B cell (primary cell): ENCODE measurements around the gene MDFI. TPM values are rescaled to one million over a fixed set of nuclear protein-coding genes. Genes with fewer than 3 reads are reported as not detected.

ENCODE experiments used
- ATAC-seq: fragments of 200-7000 bp; cut with Tn5 transposase; one replicate; pipeline ENCODE4 v1.10.0; 2021; ENCODE audit warnings: low read depth, mild to moderate bottlenecking, moderate number of reproducible peaks, moderate library complexity
- CTCF ChIA-PET: fragments of 350-600 bp; sonication (Branson Sonifier 250); formaldehyde crosslinking; loops from one replicate; lab custom pipeline; 2021; ENCODE audit warnings: antibody characterized with exemption, inconsistent platforms; lab: Charles Lee
- POLR2A ChIA-PET: fragments of 350-600 bp; sonication (Branson Sonifier 250); formaldehyde crosslinking; loops from one replicate; lab custom pipeline; 2021; ENCODE audit warnings: antibody characterized with exemption; lab: Charles Lee
- DNase-seq: peaks from one replicate; pipeline ENCODE4 v3.0.0; 2013
- H2AFZ ChIP-seq: 2 replicates; pipeline ENCODE4 v1.6.1; 2012; ENCODE audit warnings: mild to moderate bottlenecking, low read depth, low read length; ENCODE audit not compliant: insufficient read depth, poor library complexity, severe bottlenecking
- H3K27ac ChIP-seq, 2 donors: 1 replicate in 1 of 2; 2 replicates in 1 of 2; pipeline ENCODE4 v1.5.1; 2012 to 2013; ENCODE audit warnings: low read length in 2 of 2, mild to moderate bottlenecking in 2 of 2, moderate library complexity in 1 of 2
- H3K27me3 ChIP-seq, 4 experiments: fragments of 200-600 bp in 1 of 4; sonication (generic) in 1 of 4; replicated peaks in 1 of 4; 1 replicate in 2 of 4; 2 replicates in 2 of 4; pipeline versions ENCODE4 v1.6.1 to v1.7.0; 2013 to 2016; ENCODE audit warnings: low read length in 3 of 4, mild to moderate bottlenecking in 2 of 4, mixed read lengths in 1 of 4, moderate library complexity in 1 of 4; ENCODE audit not compliant: insufficient read depth in 4 of 4, control insufficient read depth in 3 of 4; ENCODE audit errors: control extremely low read depth in 1 of 4
- H3K36me3 ChIP-seq, 2 experiments: replicated peaks in 1 of 2; 1 replicate in 1 of 2; 2 replicates in 1 of 2; pipeline versions ENCODE4 v1.6.1 to v1.7.1; 2013; ENCODE audit warnings: low read length in 1 of 2; ENCODE audit not compliant: insufficient read depth in 2 of 2, control insufficient read depth in 1 of 2; ENCODE audit errors: control extremely low read depth in 1 of 2, extremely low read depth in 1 of 2
- H3K4me1 ChIP-seq, 2 donors: fragments of 200-600 bp in 1 of 2; sonication (generic) in 1 of 2; 1 replicate in 1 of 2; 2 replicates in 1 of 2; pipeline versions ENCODE4 v1.5.1 to v1.6.1; 2013 to 2017; ENCODE audit warnings: low read length in 2 of 2; ENCODE audit not compliant: control insufficient read depth in 2 of 2, insufficient read depth in 2 of 2
- H3K4me2 ChIP-seq: replicated peaks from 2 replicates; pipeline ENCODE3; 2012; ENCODE audit warnings: mild to moderate bottlenecking, low read depth, low read length; ENCODE audit not compliant: poor library complexity, severe bottlenecking
- H3K4me3 ChIP-seq, 5 experiments: fragments of 200-600 bp in 1 of 5; sonication (generic) in 1 of 5; 1 replicate in 3 of 5; 2 replicates in 2 of 5; pipeline versions ENCODE4 v1.5.1 to v1.7.0; 2011 to 2016; ENCODE audit warnings: low read length in 4 of 5, mild to moderate bottlenecking in 4 of 5, low read depth in 2 of 5, control low read depth in 1 of 5, moderate library complexity in 1 of 5; ENCODE audit not compliant: insufficient read depth in 1 of 5; ENCODE audit errors: control extremely low read depth in 1 of 5, extremely low read depth in 1 of 5
- H3K79me2 ChIP-seq: fragments of 200-600 bp; sonication (generic); one replicate; pipeline ENCODE4 v1.6.0; 2016; ENCODE audit warnings: low read length; ENCODE audit not compliant: control insufficient read depth, insufficient read depth
- H3K9ac ChIP-seq: fragments of 200-600 bp; sonication (generic); 2 replicates; pipeline ENCODE4 v1.6.1; 2017; ENCODE audit warnings: mild to moderate bottlenecking, low read length, moderate library complexity
- H3K9me3 ChIP-seq, 3 donors: one replicate each; pipeline versions ENCODE4 v1.6.1 to v1.7.1; 2013; ENCODE audit warnings: low read length in 2 of 3; ENCODE audit not compliant: control insufficient read depth in 2 of 3, insufficient read depth in 1 of 3; ENCODE audit errors: control extremely low read depth in 1 of 3
- H4K20me1 ChIP-seq: 2 replicates; pipeline ENCODE4 v1.6.0; 2012; ENCODE audit warnings: mild to moderate bottlenecking, low read length; ENCODE audit not compliant: insufficient read depth, control insufficient read depth, poor library complexity, severe bottlenecking
- H3K27ac Mint-ChIP-seq: one replicate; pipeline ENCODE4 v1.8.0; 2021; ENCODE audit warnings: mixed read lengths
- H3K27me3 Mint-ChIP-seq: one replicate; pipeline ENCODE4 v1.8.0; 2021; ENCODE audit warnings: mixed read lengths
- H3K4me1 Mint-ChIP-seq: one replicate; pipeline ENCODE4 v1.8.0; 2021; ENCODE audit warnings: mixed read lengths
- H3K4me3 Mint-ChIP-seq: one replicate; pipeline ENCODE4 v1.8.0; 2021; ENCODE audit warnings: mixed read lengths
- H3K9me3 Mint-ChIP-seq: one replicate; pipeline ENCODE4 v1.8.0; 2022; ENCODE audit warnings: mixed read lengths; ENCODE audit not compliant: insufficient read depth
- EZH2 ChIP-seq: IDR thresholded peaks from 2 replicates; pipeline ENCODE4 v1.6.1; 2012; ENCODE audit warnings: borderline replicate concordance, low read depth, mild to moderate bottlenecking, moderate library complexity, low read length; ENCODE audit not compliant: insufficient read depth, poor library complexity, severe bottlenecking
- WGBS: methylation state at CpG from one replicate; pipeline ENCODE4 v1.1.5; 2013; ENCODE audit warnings: missing lambda C conversion rate; ENCODE audit not compliant: insufficient coverage; 5-methylcytosine and 5-hydroxymethylcytosine counted together
- intact Hi-C: fragments of 100-400 bp; cut with micrococcal nuclease; formaldehyde crosslinking; loops from one replicate; pipeline ENCODE4 v1.10.0; 2022
- polyA plus RNA-seq: library from polyadenylated mRNA; depleted of rRNA; stranded (reverse); fragments of >200 nt; gene quantifications from 2 replicates; pipeline ENCODE4 v1.2.3, GENCODE V29; 2012
- total RNA-seq, 2 donors: library from RNA; stranded (reverse); fragments of 120-200 nt in 1 of 2; gene quantifications; 1 replicate in 1 of 2; 2 replicates in 1 of 2; pipeline versions ENCODE4 v1.2.3 to v1.2.4, GENCODE V29; 2013 to 2022
- TF ChIP-seq, protein P1 (sequence below): fragments of 200-600 bp; IDR thresholded peaks from one replicate; pipeline ENCODE4 v1.8.0; 2022; ENCODE audit warnings: antibody characterized with exemption, mild to moderate bottlenecking

MDFI gene
- total and polyA plus RNA-seq, 2 donors (not counting 1 experiment from before 2014, with no cell fraction given) = not detected

DNA sequence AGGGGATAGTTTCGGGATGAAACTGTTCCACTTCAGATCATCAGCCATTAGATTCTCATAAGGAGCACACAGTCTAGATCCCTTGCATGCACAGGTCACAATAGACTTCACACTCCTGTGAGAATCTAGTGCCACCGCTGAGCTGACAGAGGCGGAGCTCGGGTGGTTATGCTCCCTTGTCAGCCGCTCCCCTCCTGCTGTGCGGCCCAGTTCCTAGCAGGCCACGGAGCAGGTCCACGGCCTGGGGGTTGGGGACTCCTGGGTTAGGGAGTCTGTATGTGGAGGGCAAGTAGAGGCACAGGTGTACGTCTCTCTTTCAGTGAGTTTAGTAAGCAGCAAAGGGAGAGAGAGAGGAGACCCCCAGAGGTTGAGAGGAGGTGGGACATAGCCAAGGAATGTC lies 30.5 kb upstream of the MDFI start:
- CTCF ChIA-PET = interaction anchor here (0.7 to 0.8 kb wide), 2 partner anchors 10 to 180 kb away, joined by 3 to 4 read pairs; no protein-coding TSS in a partner anchor
- H3K27me3 Mint-ChIP-seq = peaks cover 17% of the 10 kb centered on the region
- Histone ChIP-seq H4K20me1 (no peaks in the 10 kb centered on the region), H3K36me3 (no peaks in the 10 kb centered on the region), H3K27me3 (peaks cover 0 to 3% (median 1%) of the 10 kb centered on the region in 4 experiments), H3K9me3 (peaks cover 0 to 2% (median 0%) of the 10 kb centered on the region in 3 donors), H3K4me2 (no peak overlapping the region), H2AFZ (no peak overlapping the region), H3K27ac (no peak overlapping the region), H3K4me3 (no peak overlapping the region), H3K79me2 (no peaks in the 10 kb centered on the region), H3K9ac (no peak overlapping the region), H3K4me1 (peaks cover 3 to 10% of the 10 kb centered on the region in 2 donors)
- no peak overlapping the region for H3K4me3 Mint-ChIP-seq
- WGBS = 83% methylated on average over 7 of the region's 9 CpGs
- intact Hi-C loops = no loop called here
- no peak for TF ChIP-seq EZH2
- TF ChIP-seq, protein P1, sequence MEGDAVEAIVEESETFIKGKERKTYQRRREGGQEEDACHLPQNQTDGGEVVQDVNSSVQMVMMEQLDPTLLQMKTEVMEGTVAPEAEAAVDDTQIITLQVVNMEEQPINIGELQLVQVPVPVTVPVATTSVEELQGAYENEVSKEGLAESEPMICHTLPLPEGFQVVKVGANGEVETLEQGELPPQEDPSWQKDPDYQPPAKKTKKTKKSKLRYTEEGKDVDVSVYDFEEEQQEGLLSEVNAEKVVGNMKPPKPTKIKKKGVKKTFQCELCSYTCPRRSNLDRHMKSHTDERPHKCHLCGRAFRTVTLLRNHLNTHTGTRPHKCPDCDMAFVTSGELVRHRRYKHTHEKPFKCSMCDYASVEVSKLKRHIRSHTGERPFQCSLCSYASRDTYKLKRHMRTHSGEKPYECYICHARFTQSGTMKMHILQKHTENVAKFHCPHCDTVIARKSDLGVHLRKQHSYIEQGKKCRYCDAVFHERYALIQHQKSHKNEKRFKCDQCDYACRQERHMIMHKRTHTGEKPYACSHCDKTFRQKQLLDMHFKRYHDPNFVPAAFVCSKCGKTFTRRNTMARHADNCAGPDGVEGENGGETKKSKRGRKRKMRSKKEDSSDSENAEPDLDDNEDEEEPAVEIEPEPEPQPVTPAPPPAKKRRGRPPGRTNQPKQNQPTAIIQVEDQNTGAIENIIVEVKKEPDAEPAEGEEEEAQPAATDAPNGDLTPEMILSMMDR = no peak
- H3K27ac Mint-ChIP-seq = no peak overlapping the region
- POLR2A ChIA-PET = no interaction called here
- peaks cover 7% of the 10 kb centered on the region for H3K4me1 Mint-ChIP-seq
- no peaks in the 10 kb centered on the region for H3K9me3 Mint-ChIP-seq
- DNase-seq = no peak
- ATAC-seq = no peak

DNA sequence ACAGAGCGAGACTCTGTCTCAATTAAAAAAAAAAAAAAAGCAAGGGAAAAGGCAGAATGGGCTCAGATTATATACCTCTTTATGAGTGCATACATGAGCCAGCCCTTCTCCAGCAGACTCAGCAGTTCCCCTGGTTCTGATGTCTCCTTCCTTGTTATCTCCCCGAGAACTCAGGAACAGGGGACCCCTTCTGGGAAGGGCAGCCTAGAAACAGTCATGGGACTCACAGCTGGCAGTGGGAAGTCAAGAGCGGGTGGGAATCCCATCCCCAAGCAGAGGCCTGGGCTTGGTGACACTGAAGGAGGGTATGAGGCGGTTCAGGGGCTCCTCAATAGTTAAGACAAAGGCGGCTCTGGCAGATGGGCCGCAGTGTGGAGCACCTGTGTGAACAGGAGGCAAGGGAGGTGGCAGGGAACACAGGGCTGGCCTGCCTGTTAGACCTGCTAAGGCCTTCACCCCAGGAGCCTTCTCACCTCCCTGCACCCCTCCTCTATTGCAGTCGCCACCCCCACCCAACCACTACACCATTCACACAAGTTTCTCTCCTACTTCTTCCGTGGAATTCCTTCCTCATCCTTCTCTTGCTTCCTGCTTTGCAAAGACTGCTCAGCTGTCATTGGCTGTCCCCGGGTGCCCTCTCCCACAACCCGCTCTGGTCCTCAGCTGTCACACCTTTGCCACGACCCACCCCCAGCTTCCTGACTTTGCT lies 29.7 kb upstream of the MDFI start:
- no peak overlapping the region for H3K4me2 ChIP-seq
- no peak overlapping the region for H2AFZ ChIP-seq
- ATAC-seq (no peak), DNase-seq (no peak)
- H3K27me3 ChIP-seq = peaks cover 0 to 3% (median 1%) of the 10 kb centered on the region in 4 experiments
- TF ChIP-seq, protein P1 = no peak
- TF ChIP-seq EZH2 = no peak
- CTCF ChIA-PET = interaction anchor here (0.6 to 1.4 kb wide), 5 partner anchors 11 to 606 kb away, joined by 3 to 4 read pairs (median 3); no protein-coding TSS in a partner anchor
- no peak overlapping the region for H3K27ac Mint-ChIP-seq
- H3K79me2 ChIP-seq = no peaks in the 10 kb centered on the region
- H3K27me3 Mint-ChIP-seq = peaks cover 21% of the 10 kb centered on the region
- POLR2A ChIA-PET = no interaction called here
- peaks cover 0 to 1% of the 10 kb centered on the region in 2 donors for H3K4me1 ChIP-seq
- H3K9me3 ChIP-seq = peaks cover 0 to 3% (median 0%) of the 10 kb centered on the region in 3 donors
- H3K4me3 Mint-ChIP-seq = no peak overlapping the region
- H4K20me1 ChIP-seq = no peaks in the 10 kb centered on the region
- intact Hi-C loops = no loop called here
- no peak overlapping the region for H3K4me3 ChIP-seq
- H3K9ac ChIP-seq = no peak overlapping the region
- no peaks in the 10 kb centered on the region for H3K36me3 ChIP-seq
- 87% methylated on average over 9 of the region's 11 CpGs for WGBS
- peaks cover under 1% of the 10 kb centered on the region for H3K4me1 Mint-ChIP-seq
- no peaks in the 10 kb centered on the region for H3K9me3 Mint-ChIP-seq
- no peak overlapping the region for H3K27ac ChIP-seq
